ENCODE measurements around the gene PTPRF. TPM values are rescaled to one million over a fixed set of nuclear protein-coding genes. Genes with fewer than 3 reads are reported as not detected.

PTPRF gene
- total RNA-seq, 1 donor from 2014 or later = 145 TPM

- no peak overlapping the region for H3K27ac Mint-ChIP-seq (ENCODE audit: unreplicated experiment)
- H3K4me1 Mint-ChIP-seq (ENCODE audit: unreplicated experiment) = no peaks in the 10 kb centered on the region
- no peak for TF ChIP-seq CTCF (IDR thresholded peaks at IDR 0.05; ENCODE audit: unreplicated experiment)
- H3K9me3 Mint-ChIP-seq (ENCODE audit: unreplicated experiment) = no peaks in the 10 kb centered on the region
- peaks cover 2% of the 10 kb centered on the region for H3K27me3 Mint-ChIP-seq (ENCODE audit: unreplicated experiment)
- DNase-seq (ENCODE audit: low spot score) = no peak
- peaks cover 52% of the 10 kb centered on the region for H3K36me3 Mint-ChIP-seq (ENCODE audit: low read depth, unreplicated experiment)
- H3K4me3 Mint-ChIP-seq (ENCODE audit: unreplicated experiment) = peak overlapping the region; percentile 33
Measured at GRCh38 chr1:43673261-43673660, 142.6 kb downstream of the PTPRF start.

Other genes with a start within 250 kb of the PTPRF start
- gene C1orf210, start 245.3 kb upstream of the PTPRF start, total RNA-seq (ENCODE audit: unreplicated experiment) = not detected
- 643 TPM for gene TIE1, start 229.9 kb upstream of the PTPRF start, total RNA-seq (ENCODE audit: unreplicated experiment)
- gene MPL, start 193.1 kb upstream of the PTPRF start, total RNA-seq (ENCODE audit: unreplicated experiment) = 6.2 TPM
- gene CDC20, start 171.9 kb upstream of the PTPRF start, total RNA-seq (ENCODE audit: unreplicated experiment) = 24.3 TPM
- gene ELOVL1, start 162.9 kb upstream of the PTPRF start, total RNA-seq (ENCODE audit: unreplicated experiment) = 88.7 TPM
- 19.5 TPM for gene MED8, start 141.1 kb upstream of the PTPRF start, total RNA-seq (ENCODE audit: unreplicated experiment)
- 43.2 TPM for gene SZT2, start 141.0 kb upstream of the PTPRF start, total RNA-seq (ENCODE audit: unreplicated experiment)
- 47.8 TPM for gene HYI, start 77.0 kb upstream of the PTPRF start, total RNA-seq (ENCODE audit: unreplicated experiment)
- 62.5 TPM for gene KDM4A, start 119.3 kb downstream of the PTPRF start, total RNA-seq (ENCODE audit: unreplicated experiment)
- gene ST3GAL3, start 176.7 kb downstream of the PTPRF start, total RNA-seq (ENCODE audit: unreplicated experiment) = 14.9 TPM